HEK293 (cell line): Measurements from ENCODE around the gene DNAJA3.

Experiments used
- BCL11B ChIP-seq: fragments of 450-650 bp; formaldehyde crosslinking; IDR thresholded peaks from 2 replicates; pipeline ENCODE4 v1.5.1; 2016; ENCODE audit warnings: low read depth, missing biosample characterization, missing genetic modification characterization
- KLF8 ChIP-seq: fragments of 450-650 bp; formaldehyde crosslinking; IDR thresholded peaks from 2 replicates; pipeline ENCODE4 v1.5.1; 2016; ENCODE audit warnings: missing biosample characterization, missing genetic modification characterization
- REST ChIP-seq: fragments of 450-650 bp; formaldehyde crosslinking; IDR thresholded peaks from 2 replicates; pipeline ENCODE4 v1.5.1; 2016; ENCODE audit warnings: missing biosample characterization, missing genetic modification characterization
- TCF7L2 ChIP-seq: IDR thresholded peaks from 2 replicates; pipeline ENCODE4 v1.6.1; 2011; ENCODE audit warnings: low read depth, mild to moderate bottlenecking, inconsistent platforms, low read length, moderate library complexity, borderline replicate concordance
- ZBTB7A ChIP-seq: fragments of 450-650 bp; formaldehyde crosslinking; IDR thresholded peaks from 2 replicates; pipeline ENCODE4 v1.5.1; 2016; ENCODE audit warnings: low read depth, missing biosample characterization, missing genetic modification characterization
- ZNF302 ChIP-seq: fragments of 450-650 bp; formaldehyde crosslinking; IDR thresholded peaks from 2 replicates; pipeline ENCODE4 v1.5.1; 2016; ENCODE audit warnings: missing biosample characterization, missing genetic modification characterization, low read depth
- ZNF510 ChIP-seq: fragments of 450-650 bp; formaldehyde crosslinking; IDR thresholded peaks from 2 replicates; pipeline ENCODE4 v1.5.1; 2018; ENCODE audit warnings: mild to moderate bottlenecking, missing genetic modification characterization, missing biosample characterization; ENCODE audit not compliant: insufficient replicate concordance
- ZSCAN5A ChIP-seq: fragments of 450-650 bp; formaldehyde crosslinking; IDR thresholded peaks from 2 replicates; pipeline ENCODE4 v1.5.1; 2016; ENCODE audit warnings: missing biosample characterization, missing genetic modification characterization
- TF ChIP-seq, protein P1 (sequence below): fragments of 450-650 bp; formaldehyde crosslinking; IDR thresholded peaks from 2 replicates; pipeline ENCODE4 v1.5.1; 2016; ENCODE audit warnings: missing biosample characterization, missing genetic modification characterization, low read depth

- TF ChIP-seq ZNF302 (tag by site-specific recombination), result no peak
- TF ChIP-seq ZSCAN5A (tag by site-specific recombination), result no peak
- TF ChIP-seq BCL11B (tag by site-specific recombination), result no peak
- TF ChIP-seq KLF8 (tag by site-specific recombination), result no peak
- no peak for TF ChIP-seq ZNF510 (tag by site-specific recombination)
- TF ChIP-seq TCF7L2, result no peak
- TF ChIP-seq, protein P1, sequence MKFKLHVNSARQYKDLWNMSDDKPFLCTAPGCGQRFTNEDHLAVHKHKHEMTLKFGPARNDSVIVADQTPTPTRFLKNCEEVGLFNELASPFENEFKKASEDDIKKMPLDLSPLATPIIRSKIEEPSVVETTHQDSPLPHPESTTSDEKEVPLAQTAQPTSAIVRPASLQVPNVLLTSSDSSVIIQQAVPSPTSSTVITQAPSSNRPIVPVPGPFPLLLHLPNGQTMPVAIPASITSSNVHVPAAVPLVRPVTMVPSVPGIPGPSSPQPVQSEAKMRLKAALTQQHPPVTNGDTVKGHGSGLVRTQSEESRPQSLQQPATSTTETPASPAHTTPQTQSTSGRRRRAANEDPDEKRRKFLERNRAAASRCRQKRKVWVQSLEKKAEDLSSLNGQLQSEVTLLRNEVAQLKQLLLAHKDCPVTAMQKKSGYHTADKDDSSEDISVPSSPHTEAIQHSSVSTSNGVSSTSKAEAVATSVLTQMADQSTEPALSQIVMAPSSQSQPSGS, result no peak
- no peak for TF ChIP-seq REST (tag by site-specific recombination)
- TF ChIP-seq ZBTB7A, result no peak
Observed at GRCh38 chr16:4410335-4411075, 15.2 kb upstream of the DNAJA3 start.
